Inferior parietal cortex (tissue), 1 donor: ENCODE data around the gene POU6F2.
"Not testable (repeated sequence)": the region's sequence is repeated elsewhere in the genome, so short reads cannot be mapped to it uniquely, and the experiment has no call there.

ENCODE experiments used
- DNase-seq: peaks from one replicate; pipeline ENCODE4 v3.0.0-alpha.2; 2016; ENCODE audit errors: extremely low spot score

Gene POU6F2

GRCh38 chr7:39304178-39304577, 326.5 kb downstream of the POU6F2 start:
- no peak for DNase-seq

GRCh38 chr7:39304668-39305405, 327.1 kb downstream of the POU6F2 start:
- no peak for DNase-seq

GRCh38 chr7:39306016-39306570, 328.4 kb downstream of the POU6F2 start:
- DNase-seq = no peak

GRCh38 chr7:39310699-39311098, 333.0 kb downstream of the POU6F2 start:
- no peak for DNase-seq

DNA sequence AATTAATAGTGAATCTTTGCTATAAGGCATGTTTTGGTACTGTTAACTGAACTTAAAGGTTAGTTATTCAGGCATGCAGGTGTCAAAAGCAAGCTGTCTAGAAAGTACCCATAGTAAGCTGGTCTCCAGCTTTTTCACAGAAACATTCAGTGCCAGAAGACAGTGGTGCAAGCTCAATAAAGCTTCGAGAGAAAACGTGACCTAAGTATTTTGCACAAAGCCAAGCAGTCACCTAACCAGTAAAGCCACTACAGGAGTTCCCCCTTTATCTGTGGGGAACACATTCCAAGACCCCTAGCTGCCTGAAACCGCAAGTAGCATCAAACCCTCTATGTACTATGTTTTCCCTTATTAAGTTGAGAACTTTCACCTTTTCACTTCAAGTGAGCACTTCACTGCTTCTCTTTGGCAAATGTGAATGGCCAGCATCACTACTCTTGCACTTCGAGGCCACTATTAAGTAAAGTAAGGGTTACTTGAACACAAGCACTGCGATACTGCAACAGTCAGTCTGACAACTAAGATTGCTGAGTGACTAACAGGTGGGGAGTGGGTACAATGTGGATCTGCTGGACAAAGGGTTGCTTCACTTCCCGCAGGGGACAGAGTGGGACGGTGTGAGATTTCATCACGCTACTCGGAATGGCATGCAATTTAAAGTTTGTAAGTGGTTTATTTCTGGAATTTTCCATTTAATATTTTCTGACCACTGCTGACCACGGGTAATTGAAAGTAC, 334.7 kb downstream of the POU6F2 start:
- DNase-seq = no peak

DNA sequence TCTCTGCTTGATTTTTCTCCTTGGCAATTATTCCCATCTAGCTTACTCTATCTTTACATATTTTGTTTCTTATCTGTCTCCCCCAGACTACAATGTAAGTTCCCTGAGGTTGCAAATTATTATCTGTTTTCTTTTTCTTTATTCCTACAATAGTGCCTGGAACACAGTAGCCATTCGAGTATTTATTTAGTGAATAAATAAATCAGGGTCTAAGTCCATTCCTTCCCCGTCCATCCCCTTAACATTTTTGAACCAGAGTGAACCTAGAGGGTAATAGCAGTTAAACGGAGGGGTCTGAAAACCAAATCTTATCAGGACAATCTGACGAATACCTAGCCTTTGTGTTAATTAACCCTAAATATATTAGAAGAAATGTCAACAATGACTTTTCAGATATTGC, 335.7 kb downstream of the POU6F2 start:
- no peak for DNase-seq

GRCh38 chr7:39313974-39314373, 336.3 kb downstream of the POU6F2 start:
- DNase-seq = no peak

GRCh38 chr7:39317107-39317506, 339.4 kb downstream of the POU6F2 start:
- no peak for DNase-seq

GRCh38 chr7:39317896-39318295, 340.2 kb downstream of the POU6F2 start:
- no peak for DNase-seq

- no peak for DNase-seq
Observed at GRCh38 chr7:39321245-39321644, 343.5 kb downstream of the POU6F2 start.

GRCh38 chr7:39321909-39322498, 344.3 kb downstream of the POU6F2 start:
- no peak for DNase-seq

DNA sequence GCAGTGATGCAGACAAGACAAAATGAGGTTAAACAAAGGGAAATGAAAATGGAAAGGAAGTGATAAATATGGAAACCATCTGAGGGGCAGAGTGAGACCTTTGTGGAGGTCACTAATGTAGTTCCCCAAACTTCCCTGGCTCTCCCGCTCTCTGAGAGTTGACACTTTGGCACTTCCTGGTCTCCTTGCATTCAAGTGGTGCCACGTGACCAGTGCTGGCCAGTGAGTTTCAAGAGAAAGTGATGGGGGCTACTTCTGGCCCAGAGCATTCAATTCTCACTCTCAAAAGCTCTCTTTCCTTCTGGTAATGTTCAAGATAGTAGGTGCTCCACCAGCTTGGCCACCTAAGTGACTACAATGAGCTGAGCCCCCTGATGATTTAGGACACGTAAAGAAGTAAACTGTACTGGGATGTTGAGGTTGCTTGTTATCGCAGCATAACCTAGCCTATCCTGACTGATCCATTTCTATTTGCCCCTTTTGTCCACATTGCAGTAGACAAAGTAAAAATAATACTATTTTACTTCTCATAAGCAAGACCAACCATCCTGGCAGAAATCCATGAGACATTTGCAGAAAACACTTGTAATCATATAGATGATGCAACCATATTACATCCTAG, 346.5 kb downstream of the POU6F2 start:
- no peak for DNase-seq

DNA sequence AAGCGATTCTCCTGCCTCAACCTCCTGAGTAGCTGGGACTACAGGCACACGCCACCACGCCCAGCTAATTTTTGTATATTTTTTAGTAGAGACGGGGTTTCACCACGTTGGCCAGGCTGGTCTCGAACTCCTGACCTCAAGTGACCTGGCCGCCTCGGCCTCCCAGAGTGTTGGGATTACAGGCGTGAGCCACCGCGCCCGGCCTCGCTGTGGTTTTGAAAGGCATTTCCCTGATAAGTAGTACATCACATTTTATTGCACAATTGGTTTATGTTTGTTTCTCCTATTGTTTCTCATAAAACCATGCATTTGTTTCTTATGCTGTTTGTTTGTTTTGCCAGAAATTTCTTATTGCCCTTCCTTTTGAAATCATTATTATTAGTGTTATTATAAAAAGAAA, 353.9 kb downstream of the POU6F2 start:
- not testable (repeated sequence) for DNase-seq

DNA sequence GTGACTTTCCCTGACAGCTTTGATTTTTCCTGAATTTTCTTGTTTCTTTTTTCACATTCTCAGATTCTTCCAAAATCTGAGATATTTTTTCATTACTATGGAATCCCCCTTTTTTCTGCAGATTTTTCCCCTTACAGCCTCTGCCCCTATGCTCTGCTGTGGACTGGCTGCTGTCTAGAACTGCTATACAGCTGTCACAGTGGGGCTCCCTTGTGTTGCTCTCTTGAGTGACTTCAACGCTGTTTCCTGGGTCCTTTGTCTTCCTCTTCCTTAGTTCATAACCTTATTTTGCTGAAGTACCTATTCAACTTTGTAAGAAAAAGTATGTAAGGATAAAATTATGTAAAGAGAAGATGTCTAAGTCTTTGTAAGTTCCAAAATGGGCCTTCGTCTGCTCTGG, 354.4 kb downstream of the POU6F2 start:
- no peak for DNase-seq

DNA sequence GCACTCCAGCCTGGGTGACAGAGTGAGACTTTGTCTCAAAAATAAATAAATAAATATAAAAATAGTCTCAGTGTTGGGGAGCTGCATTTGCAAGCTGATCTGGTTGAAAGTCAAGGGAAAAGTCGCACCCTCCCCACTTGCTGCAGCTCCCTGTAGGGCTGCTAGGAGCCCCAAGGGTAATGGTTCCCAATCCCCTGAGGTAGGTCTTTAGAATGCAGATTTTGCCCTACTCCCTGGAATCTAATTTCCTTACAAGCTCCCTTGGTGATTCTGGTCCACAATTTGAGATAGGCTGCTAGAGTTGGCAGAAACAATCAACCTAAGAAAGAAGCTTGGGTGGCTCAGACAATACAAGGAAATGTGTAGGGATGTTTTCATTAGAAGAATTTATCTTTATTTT, 356.0 kb downstream of the POU6F2 start:
- no peak for DNase-seq

DNA sequence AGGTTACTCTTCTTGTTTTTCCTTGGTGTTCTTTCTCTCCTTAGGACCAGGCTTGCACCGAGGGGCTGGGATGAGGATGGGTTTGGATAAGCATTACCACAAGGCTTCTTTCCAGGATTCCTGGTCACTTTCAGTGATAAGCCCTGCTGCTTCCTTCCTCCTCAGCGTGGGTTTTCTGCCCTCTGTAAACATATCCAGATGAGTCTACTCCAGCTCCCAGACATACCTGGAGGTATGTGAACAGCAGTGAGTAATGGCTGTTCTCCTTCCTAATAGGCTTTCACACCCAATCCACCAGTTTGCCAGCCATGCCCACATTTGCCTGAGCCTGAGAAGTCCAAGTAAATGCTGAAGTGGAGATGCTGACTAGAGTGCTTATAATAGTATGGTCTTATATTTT, 358.7 kb downstream of the POU6F2 start:
- DNase-seq = no peak

GRCh38 chr7:39338716-39339115, 361.0 kb downstream of the POU6F2 start:
- DNase-seq = no peak

- no peak for DNase-seq
Observed at GRCh38 chr7:39339591-39339990, 361.9 kb downstream of the POU6F2 start.

DNA sequence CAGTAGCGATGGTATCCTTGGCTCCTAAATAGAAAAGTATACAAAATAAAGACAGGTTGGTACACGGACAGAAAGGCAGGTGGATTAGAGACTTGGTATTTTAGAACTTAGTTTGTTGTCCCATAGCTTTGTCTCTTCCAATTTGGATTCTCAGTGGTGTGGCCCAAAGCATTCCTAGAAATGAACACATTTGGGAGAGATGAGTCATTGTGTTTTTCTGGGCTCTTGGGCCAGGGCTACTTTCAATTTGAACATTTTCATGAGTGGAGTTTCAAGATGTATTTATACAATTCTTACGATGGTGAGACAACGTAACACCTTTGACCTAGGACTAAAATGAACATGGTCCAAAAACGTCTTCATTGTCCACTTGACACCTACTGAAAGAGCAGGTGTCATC, 363.4 kb downstream of the POU6F2 start:
- no peak for DNase-seq

- DNase-seq = no peak
Observed at GRCh38 chr7:39342763-39343162, 365.1 kb downstream of the POU6F2 start.

GRCh38 chr7:39349452-39350123, 371.9 kb downstream of the POU6F2 start:
- no peak for DNase-seq
